Panc1 (cell line): ENCODE results near the gene ELOA. TPM values are rescaled to one million over a fixed set of nuclear protein-coding genes. Genes with fewer than 3 reads are reported as not detected.

Experiments
- ATAC-seq: fragments of 200-7000 bp; cut with Tn5 transposase; 2 replicates; pipeline ENCODE4 v1.9.1; 2020; ENCODE audit warnings: mild to moderate bottlenecking, moderate library complexity
- BruUV-seq: library from RNA; stranded (reverse); fragments of 400-500 nt; replicated peaks from 2 replicates; lab custom pipeline; 2021; lab: Mats Ljungman, UMichigan
- CTCF ChIA-PET: fragments of 300-600 bp; sonication (Branson Sonifier 250); formaldehyde crosslinking; loops from one replicate; lab custom pipeline; 2022; ENCODE audit warnings: antibody characterized with exemption; lab: Charles Lee
- POLR2A ChIA-PET: fragments of 300-600 bp; sonication (Branson Sonifier 250); formaldehyde crosslinking; loops from one replicate; lab custom pipeline; 2022; ENCODE audit warnings: antibody characterized with exemption; lab: Charles Lee
- DNase-seq: peaks from one replicate; pipeline ENCODE4 v3.0.0-alpha.2; 2010; ENCODE audit warnings: low read depth, low spot score
- H3K27ac ChIP-seq: 2 replicates; pipeline ENCODE4 v1.5.1; 2011; ENCODE audit warnings: mild to moderate bottlenecking, low read length, inconsistent platforms
- H3K27me3 ChIP-seq: fragments of 200-500 bp; sonication (Bioruptor generic); 2 replicates; pipeline ENCODE4 v1.6.0; 2014; ENCODE audit warnings: low read length, inconsistent platforms; ENCODE audit not compliant: control insufficient read depth, insufficient read depth
- H3K36me3 ChIP-seq: fragments of 200-500 bp; sonication (Bioruptor generic); 2 replicates; pipeline ENCODE4 v1.5.1; 2014; ENCODE audit warnings: inconsistent platforms, mild to moderate bottlenecking, low read length, moderate library complexity; ENCODE audit not compliant: control insufficient read depth, insufficient read depth
- H3K4me1 ChIP-seq: 2 replicates; pipeline ENCODE4 v1.5.1; 2011; ENCODE audit warnings: inconsistent platforms, mild to moderate bottlenecking, low read length, moderate library complexity; ENCODE audit not compliant: control insufficient read depth, insufficient read depth
- H3K4me3 ChIP-seq, 2 experiments: 2 replicates each; pipeline ENCODE4 v1.5.1; 2011 to 2012; ENCODE audit warnings: low read depth in 2 of 2, low read length in 2 of 2, mild to moderate bottlenecking in 2 of 2, inconsistent platforms in 1 of 2, moderate library complexity in 1 of 2
- H3K9me3 ChIP-seq: fragments of 200-500 bp; sonication (Bioruptor generic); 2 replicates; pipeline ENCODE4 v1.5.1; 2014; ENCODE audit warnings: low read depth, mild to moderate bottlenecking, inconsistent platforms, low read length, moderate library complexity; ENCODE audit not compliant: control insufficient read depth, insufficient read depth
- POLR2AphosphoS5 ChIP-seq: IDR thresholded peaks from 2 replicates; pipeline ENCODE4 v1.6.1; 2012; ENCODE audit warnings: mild to moderate bottlenecking, low read depth, low read length, moderate library complexity
- SIN3A ChIP-seq: IDR thresholded peaks from 2 replicates; pipeline ENCODE4 v1.6.1; 2012; ENCODE audit warnings: low read depth, mild to moderate bottlenecking, low read length, moderate library complexity, borderline replicate concordance; ENCODE audit not compliant: insufficient read depth
- TCF7L2 ChIP-seq: IDR thresholded peaks from 2 replicates; pipeline ENCODE4 v1.6.1; 2011; ENCODE audit warnings: mild to moderate bottlenecking, low read depth, low read length, inconsistent platforms
- in situ Hi-C: cut with HindIII; loops from 2 replicates; pipeline ENCODE4 v1.10.0; 2016; ENCODE audit warnings: low sequenced_read_pairs, low pct_unique_long_range_greater_than_20kb
- intact Hi-C: fragments of 100-400 bp; cut with micrococcal nuclease; formaldehyde crosslinking; loops from one replicate; pipeline ENCODE4 v1.10.0; 2022; ENCODE audit not compliant: unreplicated experiment
- total RNA-seq: library from RNA; stranded (reverse); gene quantifications from one replicate; pipeline ENCODE4 v1.2.1, GENCODE V29; 2021; ENCODE audit not compliant: unreplicated experiment
- TF ChIP-seq, protein P1 (sequence below): fragments of 450-650 bp; IDR thresholded peaks from 2 replicates; pipeline ENCODE4 v1.5.1; 2017; ENCODE audit warnings: mild to moderate bottlenecking
- TF ChIP-seq, protein P2 (sequence below), 2 experiments: IDR thresholded peaks; 2 replicates each; pipeline ENCODE4 v1.6.1; 2011 to 2012; ENCODE audit warnings: low read depth in 2 of 2, control low read depth in 1 of 2, low read length in 1 of 2, mild to moderate bottlenecking in 1 of 2, moderate library complexity in 1 of 2; ENCODE audit not compliant: insufficient read depth in 1 of 2

Gene ELOA
- total RNA-seq, 1 experiment from 2014 or later = 58.5 TPM

DNA sequence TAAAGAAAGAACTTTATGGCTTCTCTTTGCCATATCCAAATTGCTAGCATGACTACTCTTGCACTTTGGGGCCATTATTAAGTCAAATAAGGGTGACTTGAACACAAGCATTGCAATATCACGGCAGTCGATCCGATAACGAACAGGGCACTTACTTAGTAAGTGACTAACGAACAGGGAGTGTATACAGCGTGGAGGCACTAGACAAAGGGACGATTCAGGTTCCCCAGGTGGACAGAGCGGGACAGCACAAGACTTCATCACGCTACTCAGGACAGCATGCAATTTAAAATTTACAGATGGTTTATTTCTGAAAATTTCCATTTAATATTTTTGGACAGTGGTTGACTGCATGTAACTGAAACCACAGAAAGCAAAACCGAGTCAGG, 29.6 kb downstream of the ELOA start:
- H3K4me3 ChIP-seq = no peak overlapping the region
- TF ChIP-seq POLR2AphosphoS5 (no peak), TCF7L2 (no peak), SIN3A (no peak)
- TF ChIP-seq, protein P1, sequence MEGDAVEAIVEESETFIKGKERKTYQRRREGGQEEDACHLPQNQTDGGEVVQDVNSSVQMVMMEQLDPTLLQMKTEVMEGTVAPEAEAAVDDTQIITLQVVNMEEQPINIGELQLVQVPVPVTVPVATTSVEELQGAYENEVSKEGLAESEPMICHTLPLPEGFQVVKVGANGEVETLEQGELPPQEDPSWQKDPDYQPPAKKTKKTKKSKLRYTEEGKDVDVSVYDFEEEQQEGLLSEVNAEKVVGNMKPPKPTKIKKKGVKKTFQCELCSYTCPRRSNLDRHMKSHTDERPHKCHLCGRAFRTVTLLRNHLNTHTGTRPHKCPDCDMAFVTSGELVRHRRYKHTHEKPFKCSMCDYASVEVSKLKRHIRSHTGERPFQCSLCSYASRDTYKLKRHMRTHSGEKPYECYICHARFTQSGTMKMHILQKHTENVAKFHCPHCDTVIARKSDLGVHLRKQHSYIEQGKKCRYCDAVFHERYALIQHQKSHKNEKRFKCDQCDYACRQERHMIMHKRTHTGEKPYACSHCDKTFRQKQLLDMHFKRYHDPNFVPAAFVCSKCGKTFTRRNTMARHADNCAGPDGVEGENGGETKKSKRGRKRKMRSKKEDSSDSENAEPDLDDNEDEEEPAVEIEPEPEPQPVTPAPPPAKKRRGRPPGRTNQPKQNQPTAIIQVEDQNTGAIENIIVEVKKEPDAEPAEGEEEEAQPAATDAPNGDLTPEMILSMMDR = no peak
- TF ChIP-seq, protein P2, sequence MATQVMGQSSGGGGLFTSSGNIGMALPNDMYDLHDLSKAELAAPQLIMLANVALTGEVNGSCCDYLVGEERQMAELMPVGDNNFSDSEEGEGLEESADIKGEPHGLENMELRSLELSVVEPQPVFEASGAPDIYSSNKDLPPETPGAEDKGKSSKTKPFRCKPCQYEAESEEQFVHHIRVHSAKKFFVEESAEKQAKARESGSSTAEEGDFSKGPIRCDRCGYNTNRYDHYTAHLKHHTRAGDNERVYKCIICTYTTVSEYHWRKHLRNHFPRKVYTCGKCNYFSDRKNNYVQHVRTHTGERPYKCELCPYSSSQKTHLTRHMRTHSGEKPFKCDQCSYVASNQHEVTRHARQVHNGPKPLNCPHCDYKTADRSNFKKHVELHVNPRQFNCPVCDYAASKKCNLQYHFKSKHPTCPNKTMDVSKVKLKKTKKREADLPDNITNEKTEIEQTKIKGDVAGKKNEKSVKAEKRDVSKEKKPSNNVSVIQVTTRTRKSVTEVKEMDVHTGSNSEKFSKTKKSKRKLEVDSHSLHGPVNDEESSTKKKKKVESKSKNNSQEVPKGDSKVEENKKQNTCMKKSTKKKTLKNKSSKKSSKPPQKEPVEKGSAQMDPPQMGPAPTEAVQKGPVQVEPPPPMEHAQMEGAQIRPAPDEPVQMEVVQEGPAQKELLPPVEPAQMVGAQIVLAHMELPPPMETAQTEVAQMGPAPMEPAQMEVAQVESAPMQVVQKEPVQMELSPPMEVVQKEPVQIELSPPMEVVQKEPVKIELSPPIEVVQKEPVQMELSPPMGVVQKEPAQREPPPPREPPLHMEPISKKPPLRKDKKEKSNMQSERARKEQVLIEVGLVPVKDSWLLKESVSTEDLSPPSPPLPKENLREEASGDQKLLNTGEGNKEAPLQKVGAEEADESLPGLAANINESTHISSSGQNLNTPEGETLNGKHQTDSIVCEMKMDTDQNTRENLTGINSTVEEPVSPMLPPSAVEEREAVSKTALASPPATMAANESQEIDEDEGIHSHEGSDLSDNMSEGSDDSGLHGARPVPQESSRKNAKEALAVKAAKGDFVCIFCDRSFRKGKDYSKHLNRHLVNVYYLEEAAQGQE (IDR thresholded peaks at IDR 0.05; ENCODE audit: insufficient read depth in 1 of 2, low read depth in 2 of 2, low read length in 1 of 2) = no peak
- H3K27ac ChIP-seq = no peak overlapping the region
- H3K27me3 ChIP-seq = no peaks in the 10 kb centered on the region
- intact Hi-C loops (no loop called here), in situ Hi-C loops (no loop called here)
- no peak for ATAC-seq
- H3K36me3 ChIP-seq = peaks cover 2% of the 10 kb centered on the region; the same call in 1 of the 2 replicates
- BruUV-seq = no TSS peak
- ChIA-PET POLR2A (no interaction called here), CTCF (no interaction called here)
- no peaks in the 10 kb centered on the region for H3K9me3 ChIP-seq
- DNase-seq = no peak
- H3K4me1 ChIP-seq = peaks cover 5% of the 10 kb centered on the region; the same call in 1 of the 2 replicates

DNA sequence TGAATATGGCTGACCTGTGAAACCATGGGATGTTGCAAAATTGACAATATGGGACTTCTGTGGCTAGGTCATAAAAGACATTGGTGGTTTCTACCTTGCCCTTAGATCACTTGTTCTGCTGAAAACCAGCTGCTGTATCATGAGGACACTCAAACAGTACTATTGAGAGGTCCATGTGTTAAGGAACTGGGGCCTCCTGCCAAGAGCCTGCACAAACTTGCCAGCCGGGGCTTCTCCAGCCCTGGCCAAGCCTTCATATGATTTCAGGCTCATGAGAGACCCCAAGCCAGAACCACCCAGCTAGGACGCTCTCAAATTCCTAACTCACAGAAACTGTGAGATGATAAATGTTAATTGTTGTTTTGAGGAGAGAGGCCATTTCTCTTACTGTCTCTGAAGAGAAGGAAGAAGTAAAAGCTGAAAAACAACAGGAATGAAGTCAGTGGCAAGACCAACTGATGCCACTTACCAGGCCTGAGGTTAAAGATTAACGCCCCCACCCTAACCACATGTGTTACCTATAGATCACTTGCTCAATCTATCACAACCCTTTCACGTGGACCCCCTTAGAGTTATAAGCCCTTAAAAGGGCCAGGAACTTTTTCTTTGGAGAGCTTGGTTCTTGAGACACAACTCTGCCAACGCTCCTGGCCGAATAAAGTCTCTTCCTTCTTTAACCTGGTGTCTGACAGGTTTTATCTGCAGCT, 31.1 kb downstream of the ELOA start:
- intact Hi-C loops = no loop called here
- Histone ChIP-seq H3K36me3 (peaks cover 3% of the 10 kb centered on the region; the same call in 1 of the 2 replicates), H3K27me3 (no peaks in the 10 kb centered on the region), H3K4me1 (peaks cover 7% of the 10 kb centered on the region), H3K4me3 (no peak overlapping the region), H3K9me3 (no peaks in the 10 kb centered on the region), H3K27ac (no peak overlapping the region)
- in situ Hi-C loops = no loop called here
- ChIA-PET POLR2A (interaction anchor here (0.6 kb wide), 1 partner anchor 8 kb away, joined by 7 read pairs; no protein-coding TSS in a partner anchor), CTCF (no interaction called here)
- no peak for TF ChIP-seq SIN3A
- TF ChIP-seq, protein P1 = no peak
- TF ChIP-seq TCF7L2 = no peak
- TF ChIP-seq POLR2AphosphoS5 = no peak
- TF ChIP-seq, protein P2 (IDR thresholded peaks at IDR 0.05; ENCODE audit: insufficient read depth in 1 of 2, low read depth in 2 of 2, low read length in 1 of 2) = no peak
- ATAC-seq = no peak
- BruUV-seq = no TSS peak
- DNase-seq = no peak
